Hepatocyte (in vitro differentiated cells): ENCODE data around the gene TNFRSF1B.

Experiments used
- EZH2 ChIP-seq: fragments of 200-600 bp; sonication (generic); IDR thresholded peaks from 2 replicates; pipeline ENCODE4 v1.6.1; 2016; ENCODE audit warnings: antibody characterized with exemption, mild to moderate bottlenecking, borderline replicate concordance
- EZH2phosphoT487 ChIP-seq: fragments of 200-600 bp; sonication (generic); IDR thresholded peaks from one replicate; pipeline ENCODE4 v1.6.1; 2018; ENCODE audit warnings: antibody characterized with exemption, mild to moderate bottlenecking, low read depth, moderate library complexity; ENCODE audit not compliant: unreplicated experiment, severe bottlenecking
- TF ChIP-seq, protein P1 (sequence below): fragments of 200-600 bp; sonication (generic); IDR thresholded peaks from 2 replicates; pipeline ENCODE4 v1.5.1; 2016; ENCODE audit warnings: antibody characterized with exemption, mild to moderate bottlenecking; ENCODE audit not compliant: poor library complexity

DNA sequence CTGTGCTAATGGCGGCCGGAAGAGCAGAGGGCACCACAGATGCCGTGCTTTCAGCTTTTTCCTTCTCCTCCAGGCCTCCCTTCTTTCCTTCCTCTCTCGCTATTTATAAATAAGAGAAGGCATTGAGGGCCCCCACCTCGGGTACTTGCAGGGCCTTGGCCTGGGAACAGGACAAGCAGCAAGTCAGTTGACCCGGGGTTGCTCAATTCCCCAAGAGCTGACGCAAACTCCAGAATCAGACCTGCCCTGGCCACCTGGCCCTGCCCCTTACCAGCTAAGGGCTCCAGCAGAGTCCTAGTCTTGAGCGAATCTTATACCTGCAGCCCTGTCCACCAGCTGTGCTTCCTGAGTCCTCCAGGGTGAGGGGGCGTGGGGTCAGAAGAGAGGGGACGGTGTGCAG lies 13.5 kb downstream of the TNFRSF1B start:
- TF ChIP-seq, protein P1, sequence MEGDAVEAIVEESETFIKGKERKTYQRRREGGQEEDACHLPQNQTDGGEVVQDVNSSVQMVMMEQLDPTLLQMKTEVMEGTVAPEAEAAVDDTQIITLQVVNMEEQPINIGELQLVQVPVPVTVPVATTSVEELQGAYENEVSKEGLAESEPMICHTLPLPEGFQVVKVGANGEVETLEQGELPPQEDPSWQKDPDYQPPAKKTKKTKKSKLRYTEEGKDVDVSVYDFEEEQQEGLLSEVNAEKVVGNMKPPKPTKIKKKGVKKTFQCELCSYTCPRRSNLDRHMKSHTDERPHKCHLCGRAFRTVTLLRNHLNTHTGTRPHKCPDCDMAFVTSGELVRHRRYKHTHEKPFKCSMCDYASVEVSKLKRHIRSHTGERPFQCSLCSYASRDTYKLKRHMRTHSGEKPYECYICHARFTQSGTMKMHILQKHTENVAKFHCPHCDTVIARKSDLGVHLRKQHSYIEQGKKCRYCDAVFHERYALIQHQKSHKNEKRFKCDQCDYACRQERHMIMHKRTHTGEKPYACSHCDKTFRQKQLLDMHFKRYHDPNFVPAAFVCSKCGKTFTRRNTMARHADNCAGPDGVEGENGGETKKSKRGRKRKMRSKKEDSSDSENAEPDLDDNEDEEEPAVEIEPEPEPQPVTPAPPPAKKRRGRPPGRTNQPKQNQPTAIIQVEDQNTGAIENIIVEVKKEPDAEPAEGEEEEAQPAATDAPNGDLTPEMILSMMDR = no peak
- no peak for TF ChIP-seq EZH2
- TF ChIP-seq EZH2phosphoT487 = no peak
